ENCODE measurements around the gene OSBP2.

OSBP2 gene

DNA sequence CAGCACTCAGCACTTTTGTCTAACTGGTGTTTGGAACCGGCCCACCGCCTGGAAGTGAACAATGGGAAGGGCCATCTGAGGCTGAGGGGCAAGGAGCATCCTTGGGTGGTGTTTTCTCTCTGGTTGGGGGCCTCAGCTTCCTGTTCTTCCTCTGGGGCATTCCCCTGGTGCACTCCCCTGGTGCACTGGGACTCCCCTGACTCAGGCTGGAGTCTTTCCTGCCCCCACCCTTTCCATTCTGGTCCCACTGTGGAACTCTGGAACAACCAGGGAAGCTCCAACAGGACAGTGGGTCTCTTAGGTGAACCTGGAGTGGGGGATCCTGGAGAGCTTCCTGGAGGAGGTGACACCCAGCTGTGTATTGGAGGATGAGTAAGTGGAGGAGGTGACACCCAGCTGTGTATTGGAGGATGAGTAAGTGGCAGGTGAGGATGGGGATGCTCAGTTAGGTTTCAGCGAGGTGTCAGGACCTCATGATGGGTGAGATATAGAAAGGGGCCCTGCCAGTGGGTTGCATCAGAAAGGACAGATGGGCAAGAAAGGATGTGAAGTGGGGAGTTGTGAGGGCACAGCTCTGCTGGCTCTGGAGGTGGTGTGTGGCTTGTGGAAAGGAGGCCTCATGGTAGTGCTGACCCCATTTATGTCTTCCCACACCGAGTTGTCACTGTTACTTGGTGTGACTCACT is 132.1 kb downstream of the OSBP2 start:
- TF ChIP-seq, protein P1, sequence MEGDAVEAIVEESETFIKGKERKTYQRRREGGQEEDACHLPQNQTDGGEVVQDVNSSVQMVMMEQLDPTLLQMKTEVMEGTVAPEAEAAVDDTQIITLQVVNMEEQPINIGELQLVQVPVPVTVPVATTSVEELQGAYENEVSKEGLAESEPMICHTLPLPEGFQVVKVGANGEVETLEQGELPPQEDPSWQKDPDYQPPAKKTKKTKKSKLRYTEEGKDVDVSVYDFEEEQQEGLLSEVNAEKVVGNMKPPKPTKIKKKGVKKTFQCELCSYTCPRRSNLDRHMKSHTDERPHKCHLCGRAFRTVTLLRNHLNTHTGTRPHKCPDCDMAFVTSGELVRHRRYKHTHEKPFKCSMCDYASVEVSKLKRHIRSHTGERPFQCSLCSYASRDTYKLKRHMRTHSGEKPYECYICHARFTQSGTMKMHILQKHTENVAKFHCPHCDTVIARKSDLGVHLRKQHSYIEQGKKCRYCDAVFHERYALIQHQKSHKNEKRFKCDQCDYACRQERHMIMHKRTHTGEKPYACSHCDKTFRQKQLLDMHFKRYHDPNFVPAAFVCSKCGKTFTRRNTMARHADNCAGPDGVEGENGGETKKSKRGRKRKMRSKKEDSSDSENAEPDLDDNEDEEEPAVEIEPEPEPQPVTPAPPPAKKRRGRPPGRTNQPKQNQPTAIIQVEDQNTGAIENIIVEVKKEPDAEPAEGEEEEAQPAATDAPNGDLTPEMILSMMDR (conservative IDR thresholded peaks at IDR 0.05; ENCODE audit: low read length): no peak
- H3K4me3 ChIP-seq (ENCODE audit: low read length): no peak overlapping the region
- no peak for DNase-seq (ENCODE audit: low read depth)

DNA sequence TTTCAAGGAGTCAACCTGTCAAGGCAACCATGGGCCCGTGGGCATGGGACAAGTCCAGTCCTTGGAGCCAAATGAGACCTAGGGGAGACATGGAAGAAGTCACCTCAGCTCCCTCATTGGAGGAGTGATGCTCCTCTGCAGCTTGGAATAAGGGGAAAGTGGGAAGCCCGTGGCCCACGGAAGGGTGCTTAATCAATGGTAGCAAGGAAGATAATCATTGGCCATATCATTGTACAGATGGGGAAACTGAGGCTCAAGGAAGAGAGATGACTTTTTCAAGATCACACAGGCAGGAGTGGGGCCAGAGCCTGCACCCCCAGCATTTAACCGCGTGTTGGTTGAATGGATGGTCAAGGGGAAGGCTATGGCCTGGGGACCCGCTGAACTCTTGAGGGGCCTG is 133.0 kb downstream of the OSBP2 start:
- TF ChIP-seq, protein P1 (conservative IDR thresholded peaks at IDR 0.05; ENCODE audit: low read length): no peak
- no peak overlapping the region for H3K4me3 ChIP-seq (ENCODE audit: low read length)

DNA sequence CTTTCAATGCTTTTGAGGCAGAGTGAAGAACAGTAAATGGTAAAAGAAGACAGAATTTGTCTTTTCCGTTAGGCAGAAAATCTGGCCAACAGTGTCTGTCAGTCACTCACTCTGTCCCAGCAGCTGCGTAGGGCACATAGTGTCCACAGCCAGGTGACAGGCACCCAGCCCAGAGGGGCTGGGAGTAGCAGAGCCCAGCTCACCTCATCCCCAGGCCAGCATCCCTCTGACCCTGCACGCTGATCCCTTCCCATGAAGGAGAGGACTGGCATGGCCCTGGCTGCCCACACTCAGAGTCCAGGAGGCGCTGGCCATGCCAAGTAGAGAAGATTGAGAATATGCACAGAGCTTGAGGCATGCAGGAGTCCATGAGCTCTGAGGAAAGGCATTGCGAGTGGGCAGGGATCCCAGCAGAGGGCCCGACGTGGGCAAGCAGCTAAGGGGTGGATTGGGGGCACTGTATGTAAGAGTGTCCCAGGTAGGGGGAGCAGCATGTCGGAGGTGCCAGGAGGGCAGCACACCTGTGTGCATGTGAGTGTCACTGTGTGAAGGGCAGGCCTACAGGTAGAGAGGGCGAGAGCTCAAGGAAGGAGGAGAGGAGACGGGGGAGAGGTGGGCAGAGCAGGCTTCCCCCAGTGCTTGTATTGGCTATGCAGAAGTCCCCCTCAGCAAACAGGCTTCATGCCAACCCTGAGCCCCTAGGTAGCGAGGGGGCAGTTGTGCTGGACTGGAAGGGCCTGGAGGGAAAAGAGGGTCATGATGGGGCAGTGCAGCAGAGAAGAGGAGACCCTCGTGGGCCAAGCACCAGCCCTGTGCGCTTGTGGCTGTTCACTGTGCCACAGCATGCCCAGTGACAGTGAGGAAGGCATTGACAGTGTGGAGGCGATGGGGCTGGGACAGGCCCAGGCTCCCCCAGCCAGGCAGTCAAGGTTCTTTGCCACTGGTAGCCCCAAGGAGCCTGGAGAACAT is 133.8 kb downstream of the OSBP2 start:
- no peak overlapping the region for H3K4me3 ChIP-seq (ENCODE audit: low read length)
- TF ChIP-seq, protein P1 (conservative IDR thresholded peaks at IDR 0.05; ENCODE audit: low read length): no peak
- DNase-seq (ENCODE audit: low read depth): no peak

More for the DNA sequence above, 133.0 kb downstream of the OSBP2 start:
- no peak for DNase-seq (ENCODE audit: low read depth)

GRCh38 chr22:30829901-30830550 is 135.4 kb downstream of the OSBP2 start:
- no peak overlapping the region for H3K4me3 ChIP-seq (ENCODE audit: low read length)
- TF ChIP-seq, protein P1 (conservative IDR thresholded peaks at IDR 0.05; ENCODE audit: low read length): no peak
- DNase-seq (ENCODE audit: low read depth): peak; percentile 95

DNA sequence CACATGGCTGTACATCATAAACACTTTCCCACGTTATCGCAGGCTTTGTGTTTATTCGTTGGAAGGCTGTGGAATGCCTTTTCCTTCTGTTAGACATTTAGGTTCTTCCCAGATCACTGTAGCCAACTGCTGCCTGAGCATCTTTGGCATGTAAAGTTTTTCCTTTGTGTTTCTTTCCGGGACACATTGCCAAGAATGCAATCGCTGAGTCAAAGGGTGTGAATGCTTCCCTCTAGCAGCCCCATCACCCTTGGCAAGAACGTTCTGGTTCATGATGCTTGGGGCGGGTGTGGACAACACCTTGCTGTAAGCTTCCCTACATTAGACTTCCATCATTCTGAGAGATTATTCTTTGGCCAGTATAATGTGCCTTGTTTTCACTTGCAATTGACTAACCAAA is 136.2 kb downstream of the OSBP2 start:
- peak; percentile 97 for DNase-seq (ENCODE audit: low read depth)
- no peak overlapping the region for H3K4me3 ChIP-seq (ENCODE audit: low read length)
- TF ChIP-seq, protein P1 (conservative IDR thresholded peaks at IDR 0.05; ENCODE audit: low read length): no peak

DNA sequence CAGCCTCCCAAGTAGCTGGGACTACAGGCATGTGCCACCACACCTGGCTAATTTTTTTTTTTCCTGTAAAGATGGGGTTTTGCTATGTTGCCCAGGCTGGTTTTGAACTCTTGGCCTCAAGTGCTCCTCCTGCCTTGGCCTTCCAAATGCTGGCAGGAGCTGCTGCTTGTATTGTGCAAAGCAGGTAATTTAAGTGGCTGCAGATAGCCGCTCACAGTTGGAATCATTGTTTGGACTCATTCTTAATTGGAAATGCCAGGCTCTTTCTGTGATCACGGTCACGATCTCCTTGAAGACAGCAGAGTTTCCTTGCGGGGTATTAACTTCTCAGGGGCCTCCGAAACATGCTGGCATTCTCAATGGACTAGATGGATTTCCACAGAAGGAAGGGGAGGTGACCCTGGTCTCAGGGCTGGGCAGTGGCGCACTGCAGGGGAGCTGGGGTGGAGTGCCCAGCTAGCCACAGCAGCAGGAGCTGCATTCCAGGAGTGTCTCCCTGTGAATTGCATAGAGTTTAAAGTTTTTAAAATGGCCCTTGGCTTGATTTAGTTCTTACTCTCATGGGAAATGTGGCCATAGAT is 137.8 kb downstream of the OSBP2 start:
- no peak overlapping the region for H3K4me3 ChIP-seq (ENCODE audit: low read length)
- no peak for DNase-seq (ENCODE audit: low read depth)
- TF ChIP-seq, protein P1 (conservative IDR thresholded peaks at IDR 0.05; ENCODE audit: low read length): no peak
